Stomach (tissue), 4 donors: Measurements from ENCODE around the gene PPP3R1.

Experiments
- CTCF ChIP-seq, 7 experiments: fragments of 450-650 bp in 4 of 7; fragments of 200-600 bp in 3 of 7; sonication (generic) in 3 of 7; IDR thresholded peaks; one replicate each; pipeline ENCODE4 v1.5.1; 2016 to 2019; ENCODE audit warnings: antibody characterized with exemption in 7 of 7, control low read depth in 2 of 7, mild to moderate bottlenecking in 1 of 7
- POLR2A ChIP-seq, 4 donors: fragments of 450-650 bp; IDR thresholded peaks; one replicate each; pipeline ENCODE4 v1.6.1; 2016; ENCODE audit warnings: antibody characterized with exemption in 4 of 4, control low read depth in 2 of 4, mild to moderate bottlenecking in 1 of 4, moderate library complexity in 1 of 4

- TF ChIP-seq POLR2A (IDR thresholded peaks at IDR 0.05) (no peak), CTCF (IDR thresholded peaks at IDR 0.05) (peak in 5 of 7 experiments; percentile 12 to 67 (median 61))
These were observed 30.6 kb upstream of the PPP3R1 start for GRCh38 chr2:68282811-68283418.
